Activated naive CD4-positive, alpha-beta T cell treated with anti-CD3 and anti-CD28 coated beads, Interleukin-2, amount 10 ng/mL, durations not matched to agents 7 days and 5 days (primary cell): ENCODE data around the gene DONSON.
A peak's percentile ranks its signal among the peaks of the same experiment; 100 is the strongest.

Experiments
- CTCF ChIA-PET: fragments of 350-600 bp; sonication (Branson Sonifier 250); formaldehyde crosslinking; loops from one replicate; lab custom pipeline; 2021; ENCODE audit warnings: antibody characterized with exemption; lab: Charles Lee
- DNase-seq: peaks from one replicate; pipeline ENCODE4 v3.0.0-alpha.2; 2020
- H3K27ac Mint-ChIP-seq: one replicate; pipeline ENCODE4 v1.8.0; 2021; ENCODE audit warnings: mild to moderate bottlenecking, moderate library complexity, mixed read lengths
- H3K27me3 Mint-ChIP-seq: one replicate; pipeline ENCODE4 v1.8.0; 2021; ENCODE audit warnings: mild to moderate bottlenecking, mixed read lengths
- H3K36me3 Mint-ChIP-seq: one replicate; pipeline ENCODE4 v1.8.0; 2021; ENCODE audit warnings: mixed read lengths
- H3K4me1 Mint-ChIP-seq: one replicate; pipeline ENCODE4 v1.8.0; 2021; ENCODE audit warnings: mixed read lengths
- H3K4me3 Mint-ChIP-seq: one replicate; pipeline ENCODE4 v1.8.0; 2021; ENCODE audit warnings: mild to moderate bottlenecking, moderate library complexity, mixed read lengths
- H3K9me3 Mint-ChIP-seq: one replicate; pipeline ENCODE4 v1.8.0; 2021; ENCODE audit warnings: mixed read lengths

DONSON gene

DNA sequence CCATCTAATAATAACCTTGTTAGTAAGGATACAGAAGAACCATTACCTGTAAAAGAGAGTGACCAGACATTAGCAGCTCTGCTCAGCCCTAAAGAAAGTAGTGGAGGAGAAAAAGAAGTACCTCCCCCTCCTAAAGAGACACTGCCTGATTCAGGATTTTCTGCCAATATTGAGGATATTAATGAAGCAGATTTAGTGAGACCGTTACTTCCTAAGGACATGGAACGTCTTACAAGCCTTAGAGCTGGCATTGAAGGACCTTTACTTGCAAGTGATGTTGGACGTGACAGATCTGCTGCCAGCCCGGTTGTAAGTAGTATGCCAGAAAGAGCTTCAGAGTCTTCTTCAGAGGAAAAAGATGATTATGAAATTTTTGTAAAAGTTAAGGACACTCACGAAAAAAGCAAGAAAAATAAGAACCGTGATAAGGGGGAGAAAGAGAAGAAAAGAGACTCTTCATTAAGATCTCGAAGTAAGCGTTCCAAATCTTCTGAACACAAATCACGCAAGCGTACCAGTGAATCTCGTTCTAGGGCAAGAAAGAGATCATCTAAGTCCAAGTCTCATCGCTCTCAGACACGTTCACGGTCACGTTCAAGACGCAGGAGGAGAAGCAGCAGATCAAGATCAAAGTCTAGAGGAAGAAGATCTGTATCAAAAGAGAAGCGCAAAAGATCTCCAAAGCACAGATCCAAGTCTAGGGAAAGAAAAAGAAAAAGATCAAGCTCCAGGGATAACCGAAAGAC is 34.1 kb downstream of the DONSON start:
- no peaks in the 10 kb centered on the region for H3K27me3 Mint-ChIP-seq
- no peaks in the 10 kb centered on the region for H3K9me3 Mint-ChIP-seq
- no peak for DNase-seq
- H3K4me3 Mint-ChIP-seq: no peak overlapping the region
- peaks cover 80% of the 10 kb centered on the region for H3K36me3 Mint-ChIP-seq
- peak overlapping the region; percentile 38 for H3K27ac Mint-ChIP-seq
- peaks cover 37% of the 10 kb centered on the region for H3K4me1 Mint-ChIP-seq
- CTCF ChIA-PET: no interaction called here

DNA sequence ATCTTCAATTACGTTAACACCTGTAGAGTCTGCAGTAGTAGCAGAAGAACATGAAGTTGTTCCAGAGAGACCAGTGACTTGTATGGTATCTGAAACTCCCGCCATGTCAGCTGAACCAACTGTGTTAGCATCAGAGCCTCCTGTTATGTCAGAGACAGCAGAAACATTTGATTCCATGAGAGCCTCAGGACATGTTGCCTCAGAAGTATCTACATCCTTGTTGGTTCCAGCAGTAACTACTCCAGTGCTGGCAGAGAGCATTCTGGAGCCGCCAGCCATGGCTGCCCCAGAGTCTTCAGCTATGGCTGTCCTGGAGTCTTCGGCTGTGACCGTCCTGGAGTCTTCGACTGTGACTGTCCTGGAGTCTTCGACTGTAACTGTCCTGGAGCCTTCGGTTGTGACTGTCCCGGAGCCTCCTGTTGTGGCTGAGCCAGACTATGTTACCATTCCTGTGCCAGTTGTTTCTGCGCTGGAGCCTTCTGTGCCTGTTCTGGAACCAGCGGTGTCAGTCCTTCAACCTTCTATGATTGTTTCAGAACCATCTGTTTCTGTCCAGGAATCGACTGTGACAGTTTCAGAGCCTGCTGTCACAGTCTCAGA is 35.4 kb downstream of the DONSON start:
- no peaks in the 10 kb centered on the region for H3K27me3 Mint-ChIP-seq
- no peak for DNase-seq
- peaks cover 41% of the 10 kb centered on the region for H3K4me1 Mint-ChIP-seq
- H3K27ac Mint-ChIP-seq: no peak overlapping the region
- CTCF ChIA-PET: no interaction called here
- H3K4me3 Mint-ChIP-seq: no peak overlapping the region
- H3K36me3 Mint-ChIP-seq: peaks cover 81% of the 10 kb centered on the region
- H3K9me3 Mint-ChIP-seq: no peaks in the 10 kb centered on the region

DNA sequence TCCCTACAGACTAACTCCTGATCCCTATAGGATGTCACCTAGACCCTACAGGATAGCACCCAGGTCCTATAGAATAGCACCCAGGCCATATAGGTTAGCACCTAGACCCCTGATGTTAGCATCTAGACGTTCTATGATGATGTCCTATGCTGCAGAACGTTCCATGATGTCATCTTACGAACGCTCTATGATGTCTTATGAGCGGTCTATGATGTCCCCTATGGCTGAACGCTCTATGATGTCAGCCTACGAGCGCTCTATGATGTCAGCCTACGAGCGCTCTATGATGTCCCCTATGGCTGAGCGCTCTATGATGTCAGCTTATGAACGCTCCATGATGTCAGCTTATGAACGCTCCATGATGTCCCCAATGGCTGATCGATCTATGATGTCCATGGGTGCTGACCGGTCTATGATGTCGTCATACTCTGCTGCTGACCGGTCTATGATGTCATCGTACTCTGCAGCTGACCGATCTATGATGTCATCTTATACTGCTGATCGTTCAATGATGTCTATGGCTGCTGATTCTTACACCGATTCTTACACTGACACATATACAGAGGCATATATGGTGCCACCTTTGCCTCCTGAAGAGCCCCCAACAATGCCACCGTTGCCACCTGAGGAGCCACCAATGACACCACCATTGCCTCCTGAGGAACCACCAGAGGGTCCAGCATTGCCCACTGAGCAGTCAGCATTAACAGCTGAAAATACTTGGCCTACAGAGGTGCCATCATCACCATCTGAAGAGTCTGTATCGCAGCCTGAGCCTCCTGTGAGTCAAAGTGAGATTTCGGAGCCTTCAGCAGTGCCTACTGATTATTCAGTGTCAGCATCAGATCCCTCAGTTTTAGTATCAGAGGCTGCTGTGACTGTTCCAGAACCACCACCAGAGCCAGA is 36.1 kb downstream of the DONSON start:
- Mint-ChIP-seq H3K4me1 (peaks cover 39% of the 10 kb centered on the region), H3K36me3 (peaks cover 77% of the 10 kb centered on the region), H3K27ac (no peak overlapping the region), H3K27me3 (no peaks in the 10 kb centered on the region), H3K4me3 (no peak overlapping the region), H3K9me3 (no peaks in the 10 kb centered on the region)
- CTCF ChIA-PET: interaction anchor here (1.0 kb wide), 1 partner anchor 53 kb away, joined by 3 read pairs; no protein-coding TSS in a partner anchor
- DNase-seq: no peak

DNA sequence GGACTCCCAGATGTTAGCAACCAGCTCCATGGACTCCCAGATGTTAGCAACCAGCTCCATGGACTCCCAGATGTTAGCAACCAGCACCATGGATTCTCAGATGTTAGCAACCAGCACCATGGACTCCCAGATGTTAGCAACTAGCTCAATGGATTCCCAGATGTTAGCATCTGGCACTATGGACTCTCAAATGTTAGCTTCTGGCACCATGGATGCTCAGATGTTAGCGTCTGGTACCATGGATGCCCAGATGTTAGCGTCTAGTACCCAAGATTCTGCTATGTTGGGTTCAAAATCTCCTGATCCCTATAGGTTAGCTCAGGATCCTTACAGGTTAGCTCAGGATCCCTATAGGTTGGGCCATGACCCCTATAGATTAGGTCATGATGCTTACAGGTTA is 36.8 kb downstream of the DONSON start:
- Mint-ChIP-seq H3K27ac (no peak overlapping the region), H3K27me3 (no peaks in the 10 kb centered on the region), H3K9me3 (no peaks in the 10 kb centered on the region), H3K36me3 (peaks cover 75% of the 10 kb centered on the region), H3K4me3 (no peak overlapping the region), H3K4me1 (peaks cover 34% of the 10 kb centered on the region)
- CTCF ChIA-PET: interaction anchor here (1.0 kb wide), 1 partner anchor 54 kb away, joined by 3 read pairs; no protein-coding TSS in a partner anchor
- no peak for DNase-seq

DNA sequence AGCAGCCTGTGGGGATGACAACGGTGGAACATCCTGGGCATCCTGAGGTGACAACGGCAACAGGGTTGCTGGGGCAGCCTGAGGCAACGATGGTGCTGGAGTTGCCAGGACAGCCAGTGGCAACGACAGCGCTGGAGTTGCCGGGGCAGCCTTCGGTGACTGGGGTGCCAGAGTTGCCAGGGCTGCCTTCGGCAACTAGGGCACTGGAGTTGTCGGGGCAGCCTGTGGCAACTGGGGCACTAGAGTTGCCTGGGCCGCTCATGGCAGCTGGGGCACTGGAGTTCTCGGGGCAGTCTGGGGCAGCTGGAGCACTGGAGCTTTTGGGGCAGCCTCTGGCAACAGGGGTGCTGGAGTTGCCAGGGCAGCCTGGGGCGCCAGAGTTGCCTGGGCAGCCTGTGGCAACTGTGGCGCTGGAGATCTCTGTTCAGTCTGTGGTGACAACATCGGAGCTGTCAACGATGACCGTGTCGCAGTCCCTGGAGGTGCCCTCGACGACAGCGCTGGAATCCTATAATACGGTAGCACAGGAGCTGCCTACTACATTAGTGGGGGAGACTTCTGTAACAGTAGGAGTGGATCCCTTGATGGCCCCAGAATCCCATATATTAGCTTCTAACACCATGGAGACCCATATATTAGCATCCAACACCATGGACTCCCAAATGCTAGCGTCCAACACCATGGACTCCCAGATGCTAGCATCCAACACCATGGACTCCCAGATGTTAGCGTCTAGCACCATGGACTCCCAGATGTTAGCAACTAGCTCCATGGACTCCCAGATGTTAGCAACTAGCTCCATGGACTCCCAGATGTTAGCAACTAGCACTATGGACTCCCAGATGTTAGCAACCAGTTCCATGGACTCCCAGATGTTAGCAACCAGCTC is 37.5 kb downstream of the DONSON start:
- H3K9me3 Mint-ChIP-seq: no peaks in the 10 kb centered on the region
- H3K27me3 Mint-ChIP-seq: no peaks in the 10 kb centered on the region
- no peak overlapping the region for H3K4me3 Mint-ChIP-seq
- peaks cover 29% of the 10 kb centered on the region for H3K4me1 Mint-ChIP-seq
- H3K27ac Mint-ChIP-seq: no peak overlapping the region
- CTCF ChIA-PET: interaction anchor here (1.0 kb wide), 1 partner anchor 55 kb away, joined by 3 read pairs; no protein-coding TSS in a partner anchor
- DNase-seq: no peak
- peaks cover 71% of the 10 kb centered on the region for H3K36me3 Mint-ChIP-seq

DNA sequence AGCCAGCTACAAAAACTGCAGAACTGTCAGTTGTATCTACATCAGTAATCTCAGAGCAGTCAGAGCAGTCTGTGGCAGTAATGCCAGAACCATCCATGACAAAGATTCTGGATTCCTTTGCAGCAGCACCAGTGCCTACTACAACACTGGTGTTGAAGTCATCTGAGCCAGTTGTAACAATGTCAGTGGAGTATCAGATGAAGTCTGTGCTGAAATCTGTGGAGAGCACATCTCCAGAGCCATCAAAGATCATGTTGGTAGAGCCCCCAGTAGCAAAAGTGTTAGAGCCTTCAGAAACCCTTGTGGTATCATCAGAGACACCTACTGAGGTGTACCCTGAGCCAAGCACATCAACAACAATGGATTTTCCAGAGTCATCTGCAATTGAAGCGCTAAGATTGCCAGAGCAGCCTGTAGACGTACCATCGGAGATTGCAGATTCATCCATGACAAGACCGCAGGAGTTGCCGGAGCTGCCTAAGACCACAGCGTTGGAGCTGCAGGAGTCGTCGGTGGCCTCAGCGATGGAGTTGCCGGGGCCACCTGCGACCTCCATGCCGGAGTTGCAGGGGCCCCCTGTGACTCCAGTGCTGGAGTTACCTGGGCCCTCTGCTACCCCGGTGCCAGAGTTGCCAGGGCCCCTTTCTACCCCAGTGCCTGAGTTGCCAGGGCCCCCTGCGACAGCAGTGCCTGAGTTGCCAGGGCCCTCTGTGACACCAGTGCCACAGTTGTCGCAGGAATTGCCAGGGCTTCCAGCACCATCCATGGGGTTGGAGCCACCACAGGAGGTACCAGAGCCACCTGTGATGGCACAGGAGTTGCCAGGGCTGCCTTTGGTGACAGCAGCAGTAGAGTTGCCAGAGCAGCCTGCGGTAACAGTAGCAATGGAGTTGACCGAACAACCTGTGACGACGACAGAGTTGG is 38.4 kb downstream of the DONSON start:
- Mint-ChIP-seq H3K9me3 (no peaks in the 10 kb centered on the region), H3K36me3 (peaks cover 62% of the 10 kb centered on the region), H3K4me3 (no peak overlapping the region), H3K27ac (no peak overlapping the region), H3K27me3 (no peaks in the 10 kb centered on the region), H3K4me1 (peaks cover 31% of the 10 kb centered on the region)
- no peak for DNase-seq
- CTCF ChIA-PET: no interaction called here

DNA sequence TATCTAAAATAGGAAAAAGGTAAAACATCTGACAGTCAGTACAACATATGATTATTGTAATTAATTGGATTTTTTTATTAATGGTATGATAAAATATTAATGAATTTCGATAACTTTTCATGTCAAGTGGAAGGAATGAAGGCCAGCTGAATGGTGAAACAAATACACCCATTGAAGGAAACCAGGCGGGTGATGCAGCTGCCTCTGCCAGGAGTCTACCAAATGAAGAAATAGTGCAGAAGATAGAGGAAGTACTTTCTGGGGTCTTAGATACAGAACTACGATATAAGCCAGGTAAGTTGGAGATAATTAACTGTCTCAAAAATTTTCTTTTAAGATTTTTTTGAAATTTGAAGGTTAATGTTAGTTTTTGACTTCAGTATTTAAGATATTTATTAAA is 42.4 kb downstream of the DONSON start:
- no peaks in the 10 kb centered on the region for H3K9me3 Mint-ChIP-seq
- DNase-seq: no peak
- H3K36me3 Mint-ChIP-seq: peaks cover 44% of the 10 kb centered on the region
- peaks cover 27% of the 10 kb centered on the region for H3K4me1 Mint-ChIP-seq
- CTCF ChIA-PET: no interaction called here
- no peaks in the 10 kb centered on the region for H3K27me3 Mint-ChIP-seq
- no peak overlapping the region for H3K27ac Mint-ChIP-seq
- H3K4me3 Mint-ChIP-seq: no peak overlapping the region

DNA sequence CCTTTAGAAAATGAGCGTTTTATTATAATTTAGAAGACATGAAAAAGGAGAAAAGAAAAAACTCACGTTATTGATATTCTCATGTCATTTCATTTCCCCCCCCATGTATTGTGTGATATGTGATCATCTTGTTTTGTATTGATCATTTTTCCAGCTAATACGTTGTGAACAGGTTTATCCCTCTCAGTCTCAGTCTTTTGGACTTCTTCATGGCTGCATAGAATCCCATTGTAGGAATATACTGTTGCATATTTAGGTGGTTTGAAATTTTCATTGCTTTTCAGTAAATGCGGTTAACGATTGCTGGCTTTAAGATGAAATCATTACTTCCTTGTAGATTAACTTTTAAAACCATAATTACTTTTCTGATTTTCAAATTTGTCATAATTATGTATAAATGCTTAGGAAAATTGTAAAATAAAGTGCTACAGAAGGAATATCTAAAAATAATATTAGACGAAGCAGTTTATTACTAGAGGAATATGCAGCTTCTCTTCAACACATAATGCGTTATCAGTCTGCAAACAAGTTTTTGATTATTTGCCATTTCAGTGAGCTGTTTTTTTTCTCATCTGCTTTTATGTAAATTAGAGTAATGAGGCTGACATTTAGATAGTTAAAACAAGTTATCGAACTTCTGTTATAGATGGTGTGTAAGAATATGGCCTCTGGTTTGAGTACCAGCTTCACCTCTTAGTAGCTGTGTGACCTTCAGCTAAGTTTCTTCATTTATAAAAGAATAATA is 43.9 kb downstream of the DONSON start:
- Mint-ChIP-seq H3K9me3 (no peaks in the 10 kb centered on the region), H3K27me3 (no peaks in the 10 kb centered on the region), H3K27ac (peak overlapping the region; percentile 99), H3K4me1 (peaks cover 38% of the 10 kb centered on the region), H3K36me3 (peaks cover 35% of the 10 kb centered on the region), H3K4me3 (peak overlapping the region; percentile 96)
- DNase-seq: no peak
- CTCF ChIA-PET: no interaction called here

DNA sequence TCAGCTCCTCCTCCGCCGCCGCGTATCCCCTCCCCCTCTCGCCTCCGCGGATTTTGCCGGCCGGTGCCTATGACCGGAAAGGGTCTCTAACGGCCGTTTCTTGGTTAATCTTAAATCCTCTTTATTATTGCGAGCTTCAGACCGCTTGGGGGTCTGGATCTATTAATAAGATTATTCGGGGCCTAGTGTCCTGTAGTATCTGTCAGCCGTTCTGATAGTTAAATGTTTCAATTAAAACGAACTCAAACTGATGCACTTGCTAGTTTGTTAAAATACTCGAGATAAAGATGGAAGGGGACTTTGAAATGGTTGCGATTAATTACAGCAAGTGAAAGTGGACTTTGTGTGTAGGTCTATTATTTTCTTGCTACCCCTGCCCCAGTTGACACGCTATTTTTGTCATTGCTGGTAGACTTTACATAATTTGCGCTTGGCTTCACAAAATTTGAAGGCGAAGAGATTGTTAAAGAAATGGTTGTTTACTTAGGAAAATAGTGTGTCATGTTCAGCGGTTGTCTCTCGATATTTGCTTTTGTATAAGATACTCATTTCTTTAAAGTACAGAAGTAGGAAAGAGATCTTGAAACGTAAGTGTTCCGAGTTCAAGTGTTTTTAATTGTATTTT is 44.9 kb downstream of the DONSON start:
- CTCF ChIA-PET: no interaction called here
- peak overlapping the region; percentile 99 for H3K27ac Mint-ChIP-seq

DNA sequence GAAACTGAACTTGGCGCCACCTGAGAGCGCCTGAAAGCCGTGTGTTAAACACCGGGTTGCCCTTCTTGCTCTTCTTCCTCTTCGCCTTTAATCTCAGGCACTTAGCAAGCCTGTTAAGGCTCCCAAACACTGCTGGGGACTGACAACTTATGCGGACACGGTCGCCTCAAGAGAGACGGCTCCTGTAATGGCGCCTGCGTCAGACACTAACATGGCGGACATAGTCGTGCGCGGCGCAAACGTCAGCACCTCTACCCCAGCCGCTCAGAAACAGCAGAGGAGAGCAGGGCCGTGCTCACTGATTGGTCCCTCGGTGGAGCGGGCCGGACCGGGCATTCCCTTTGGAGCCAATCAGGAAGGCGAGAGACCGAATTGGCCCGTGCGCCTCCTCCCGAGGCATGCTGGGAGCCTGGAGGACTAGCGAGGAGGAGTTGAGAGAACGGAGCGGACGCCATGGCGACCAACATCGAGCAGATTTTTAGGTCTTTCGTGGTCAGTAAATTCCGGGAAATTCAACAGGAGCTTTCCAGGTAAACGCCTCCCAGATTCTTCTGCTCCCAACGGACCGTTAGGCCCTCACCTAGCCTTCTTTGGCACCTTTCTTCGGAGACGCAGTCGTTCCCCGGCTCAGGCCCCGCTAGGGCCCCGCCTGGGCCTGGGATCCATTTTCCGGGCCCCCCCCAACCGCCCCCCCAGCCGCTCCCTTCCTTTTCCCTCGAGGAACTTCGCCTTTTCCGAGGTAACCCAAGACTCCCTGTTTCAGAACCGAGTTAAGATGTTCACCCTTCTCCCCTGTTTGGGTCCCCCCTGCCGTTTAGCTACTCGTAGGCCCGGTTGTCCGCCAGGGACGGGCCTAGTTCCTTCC is 45.6 kb downstream of the DONSON start, which contains the start of gene SON:
TSS of gene SON (plus strand) at position 399 of the 865 bp plus-strand sequence. CDS start at position 454, 55 bp downstream.
- peaks cover 40% of the 10 kb centered on the region for H3K4me1 Mint-ChIP-seq
- no peaks in the 10 kb centered on the region for H3K27me3 Mint-ChIP-seq

More for the DNA sequence above, 44.9 kb downstream of the DONSON start:
- Mint-ChIP-seq H3K9me3 (no peaks in the 10 kb centered on the region), H3K36me3 (peaks cover 32% of the 10 kb centered on the region), H3K4me1 (peaks cover 42% of the 10 kb centered on the region), H3K4me3 (peak overlapping the region; percentile 96), H3K27me3 (no peaks in the 10 kb centered on the region)
- peak; percentile 81 for DNase-seq

More for the DNA sequence above, 45.6 kb downstream of the DONSON start, which contains the start of gene SON:
- Mint-ChIP-seq H3K9me3 (no peaks in the 10 kb centered on the region), H3K27ac (peak within 1 kb of the TSS; percentile 99), H3K36me3 (peaks cover 29% of the 10 kb centered on the region), H3K4me3 (peak within 1 kb of the TSS; percentile 96)
- peak; percentile 99 for DNase-seq
- CTCF ChIA-PET: no interaction called here
